DOHH2 (cell line): ENCODE data around the gene RASAL2.

Source experiments
- CTCF ChIP-seq: fragments of 200-600 bp; sonication (generic); IDR thresholded peaks from one replicate; pipeline ENCODE4 v1.5.1; 2014; ENCODE audit warnings: antibody characterized with exemption, mild to moderate bottlenecking, low read depth, low read length; ENCODE audit not compliant: poor library complexity, severe bottlenecking
- EZH2phosphoT487 ChIP-seq: fragments of 200-600 bp; sonication (generic); IDR thresholded peaks from 2 replicates; pipeline ENCODE4 v1.6.1; 2017; ENCODE audit warnings: borderline replicate concordance, mild to moderate bottlenecking, antibody characterized with exemption, low read length, moderate library complexity, mixed read lengths

GRCh38 chr1:178086766-178087165 lies 7.1 kb upstream of the RASAL2 start:
- TF ChIP-seq CTCF (no peak), EZH2phosphoT487 (no peak)
